Measurements from ENCODE around the gene SETSIP. TPM values are rescaled to one million over a fixed set of nuclear protein-coding genes. Genes with fewer than 3 reads are reported as not detected.

The SETSIP gene
- total RNA-seq, 1 experiment from 2014 or later = not detected

GRCh38 chr1:92065042-92065441 is 10.2 kb downstream of the SETSIP start:
- ChIA-PET POLR2A (ENCODE audit: unreplicated experiment) (no interaction called here), CTCF (no interaction called here)
- H3K4me1 ChIP-seq (replicated peaks; ENCODE audit: insufficient read depth) = no peaks in the 10 kb centered on the region
- no TSS peak for BruUV-seq (replicated peaks)
- no peak for DNase-seq
- no peaks in the 10 kb centered on the region for H3K9me3 ChIP-seq (ENCODE audit: insufficient read depth, low read depth)
- H3K27ac ChIP-seq = no peak overlapping the region
- intact Hi-C loops (cut with micrococcal nuclease; ENCODE audit: unreplicated experiment) = no loop called here
- no peaks in the 10 kb centered on the region for H4K20me1 ChIP-seq (ENCODE audit: insufficient read depth)
- no peaks in the 10 kb centered on the region for H3K9me2 ChIP-seq (ENCODE audit: insufficient read depth)
- H3K4me2 ChIP-seq = no peak overlapping the region
- no peak overlapping the region for H2AFZ ChIP-seq
- H3F3A ChIP-seq (ENCODE audit: insufficient read depth, low read depth) = 0 out of 2 replicates have a peak, but pooled peaks cover 5% of the 10 kb centered on the region
- no peaks in the 10 kb centered on the region for H3K79me2 ChIP-seq (ENCODE audit: low read depth)
- H3K27me3 ChIP-seq (ENCODE audit: insufficient read depth, low read depth) = no peaks in the 10 kb centered on the region
- TF ChIP-seq CTCF (conservative IDR thresholded peaks at IDR 0.05) (no peak), EZH2 (IDR thresholded peaks at IDR 0.05; ENCODE audit: low read depth) (no peak)
- no peak overlapping the region for H3K4me3 ChIP-seq
- no peaks in the 10 kb centered on the region for H3K36me3 ChIP-seq (ENCODE audit: low read depth)

GRCh38 chr1:92051948-92052347 is 23.3 kb downstream of the SETSIP start:
- DNase-seq = no peak
- POLR2A ChIA-PET (ENCODE audit: unreplicated experiment) = no interaction called here

GRCh38 chr1:92045766-92046495 is 29.3 kb downstream of the SETSIP start:
- H3K4me2 ChIP-seq = no peak overlapping the region
- H4K20me1 ChIP-seq (ENCODE audit: insufficient read depth) = no peaks in the 10 kb centered on the region
- no peak overlapping the region for H3K27ac ChIP-seq
- H3F3A ChIP-seq (ENCODE audit: insufficient read depth, low read depth) = no peaks in the 10 kb centered on the region
- DNase-seq = no peak
- no peaks in the 10 kb centered on the region for H3K9me2 ChIP-seq (ENCODE audit: insufficient read depth)
- H3K36me3 ChIP-seq (ENCODE audit: low read depth) = no peaks in the 10 kb centered on the region
- no peak overlapping the region for H3K4me3 ChIP-seq
- no peak overlapping the region for H2AFZ ChIP-seq
- no TSS peak for BruUV-seq (replicated peaks)
- no peaks in the 10 kb centered on the region for H3K79me2 ChIP-seq (ENCODE audit: low read depth)
- POLR2A ChIA-PET (ENCODE audit: unreplicated experiment) = no interaction called here
- TF ChIP-seq CTCF (conservative IDR thresholded peaks at IDR 0.05) (no peak), EZH2 (IDR thresholded peaks at IDR 0.05; ENCODE audit: low read depth) (no peak)
- CTCF ChIA-PET = no interaction called here
- no peaks in the 10 kb centered on the region for H3K9me3 ChIP-seq (ENCODE audit: insufficient read depth, low read depth)
- intact Hi-C loops (cut with micrococcal nuclease; ENCODE audit: unreplicated experiment) = no loop called here
- no peaks in the 10 kb centered on the region for H3K4me1 ChIP-seq (replicated peaks; ENCODE audit: insufficient read depth)
- no peaks in the 10 kb centered on the region for H3K27me3 ChIP-seq (ENCODE audit: insufficient read depth, low read depth)

More at GRCh38 chr1:92051948-92052347, 23.3 kb downstream of the SETSIP start:
- H3K4me3 ChIP-seq = no peak overlapping the region
- intact Hi-C loops (cut with micrococcal nuclease; ENCODE audit: unreplicated experiment) = no loop called here
- no peaks in the 10 kb centered on the region for H3K4me1 ChIP-seq (replicated peaks; ENCODE audit: insufficient read depth)
- CTCF ChIA-PET = no interaction called here
- H3K27ac ChIP-seq = no peak overlapping the region
- TF ChIP-seq CTCF (conservative IDR thresholded peaks at IDR 0.05) (no peak), EZH2 (IDR thresholded peaks at IDR 0.05; ENCODE audit: low read depth) (no peak)
- no peaks in the 10 kb centered on the region for H3K9me2 ChIP-seq (ENCODE audit: insufficient read depth)
- no peaks in the 10 kb centered on the region for H3F3A ChIP-seq (ENCODE audit: insufficient read depth, low read depth)
- H3K79me2 ChIP-seq (ENCODE audit: low read depth) = no peaks in the 10 kb centered on the region
- no peaks in the 10 kb centered on the region for H3K27me3 ChIP-seq (ENCODE audit: insufficient read depth, low read depth)
- no peaks in the 10 kb centered on the region for H3K36me3 ChIP-seq (ENCODE audit: low read depth)
- no TSS peak for BruUV-seq (replicated peaks)
- no peaks in the 10 kb centered on the region for H4K20me1 ChIP-seq (ENCODE audit: insufficient read depth)
- H3K4me2 ChIP-seq = no peak overlapping the region
- no peak overlapping the region for H2AFZ ChIP-seq
- no peaks in the 10 kb centered on the region for H3K9me3 ChIP-seq (ENCODE audit: insufficient read depth, low read depth)

All from PC-9 (cell line).